Daoy (cell line): ENCODE measurements around the gene C1S. TPM values are rescaled to one million over a fixed set of nuclear protein-coding genes. Genes with fewer than 3 reads are reported as not detected.
"Not testable (repeated sequence)": the region's sequence is repeated elsewhere in the genome, so short reads cannot be mapped to it uniquely, and the experiment has no call there.

ENCODE experiments used
- DNase-seq: peaks from one replicate; pipeline ENCODE4 v3.0.0-alpha.2; 2015; ENCODE audit warnings: low read depth
- total RNA-seq: library from RNA; depleted of rRNA; stranded (reverse); fragments of >200 nt; shearing (Covaris generic); gene quantifications from 2 replicates; pipeline ENCODE4 v1.2.3, GENCODE V29; 2014; rRNA removed

The C1S gene
- total RNA-seq = 5.5 and 5.7 TPM in 2 replicates

GRCh38 chr12:7060353-7060954 is at the start of gene C1S:
Gene C1S (plus strand): TSS chr12:7060718. CDS start chr12:7061913, 1,195 bp downstream.
- peak; percentile 82 for DNase-seq

GRCh38 chr12:7011398-7011797 is 49.1 kb upstream of the C1S start:
- DNase-seq = not testable (repeated sequence)

GRCh38 chr12:7012024-7012607 is 48.4 kb upstream of the C1S start:
- DNase-seq = no peak

GRCh38 chr12:7013101-7013500 is 47.4 kb upstream of the C1S start:
- DNase-seq = no peak

- DNase-seq = no peak
Observed at GRCh38 chr12:7015555-7016370, 44.8 kb upstream of the C1S start.

- no peak for DNase-seq
Observed at GRCh38 chr12:7016958-7017571, 43.5 kb upstream of the C1S start.

GRCh38 chr12:7017870-7018349 is 42.6 kb upstream of the C1S start:
- DNase-seq = no peak

GRCh38 chr12:7018350-7019042 is 42.0 kb upstream of the C1S start, which contains the start of gene LPCAT3:
Gene LPCAT3 (minus strand): TSS chr12:7018476. CDS start chr12:7018424, 52 bp downstream.
- DNase-seq = peak; percentile 98

GRCh38 chr12:7019043-7019569 is 41.4 kb upstream of the C1S start:
- no peak for DNase-seq

GRCh38 chr12:7021956-7022355 is 38.6 kb upstream of the C1S start:
- peak; percentile 17 for DNase-seq

- DNase-seq = no peak
Observed at GRCh38 chr12:7023114-7023513, 37.4 kb upstream of the C1S start.

GRCh38 chr12:7026854-7027253 is 33.7 kb upstream of the C1S start:
- no peak for DNase-seq

GRCh38 chr12:7031306-7031705 is 29.2 kb upstream of the C1S start:
- DNase-seq = no peak

GRCh38 chr12:7032990-7033389 is 27.5 kb upstream of the C1S start:
- no peak for DNase-seq

- DNase-seq = no peak
Observed at GRCh38 chr12:7034464-7034863, 26.1 kb upstream of the C1S start.

GRCh38 chr12:7035463-7035862 is 25.1 kb upstream of the C1S start:
- DNase-seq = no peak

GRCh38 chr12:7037411-7037810 is 23.1 kb upstream of the C1S start:
- DNase-seq = not testable (repeated sequence)

GRCh38 chr12:7038591-7038990 is 21.9 kb upstream of the C1S start:
- DNase-seq = no peak

- no peak for DNase-seq
Observed at GRCh38 chr12:7039403-7039802, 21.1 kb upstream of the C1S start.

GRCh38 chr12:7042842-7043241 is 17.7 kb upstream of the C1S start:
- peak; percentile 27 for DNase-seq

- no peak for DNase-seq
Observed at GRCh38 chr12:7045913-7046312, 14.6 kb upstream of the C1S start.
